ENCODE measurements around the gene ESYT3. TPM values are rescaled to one million over a fixed set of nuclear protein-coding genes. Genes with fewer than 3 reads are reported as not detected.

The ESYT3 gene
- total RNA-seq, 3 donors from 2014 or later, result 0.70 to 15.1 (median 1.0) TPM

DNA sequence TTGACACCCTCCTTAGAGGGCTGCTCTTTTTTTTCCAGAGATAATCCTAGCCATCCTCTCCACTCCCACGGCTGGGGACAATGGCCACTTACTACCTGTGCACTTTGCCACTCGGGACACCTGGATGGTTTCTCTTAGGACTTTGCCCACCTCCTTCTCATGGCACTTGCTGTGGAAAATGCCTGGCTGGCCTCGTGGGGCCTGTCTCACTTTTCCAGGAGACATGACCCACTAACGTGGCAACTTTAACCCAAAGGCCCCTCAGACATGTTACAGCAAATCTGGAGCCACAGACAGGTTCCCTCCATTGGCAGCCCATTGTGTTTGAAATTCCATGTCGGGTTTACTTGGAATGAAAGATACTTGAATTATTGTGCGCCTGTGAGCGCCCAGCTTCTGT lies 29.4 kb upstream of the ESYT3 start:
- H3K36me3 ChIP-seq (ENCODE audit: low read depth), result no peaks in the 10 kb centered on the region
- H3K4me1 ChIP-seq (ENCODE audit: low read depth), result no peaks in the 10 kb centered on the region
- DNase-seq (no peak), ATAC-seq (no peak)
- intact Hi-C loops (cut with DNase I, micrococcal nuclease), result no loop called here
- TF ChIP-seq, protein P1, sequence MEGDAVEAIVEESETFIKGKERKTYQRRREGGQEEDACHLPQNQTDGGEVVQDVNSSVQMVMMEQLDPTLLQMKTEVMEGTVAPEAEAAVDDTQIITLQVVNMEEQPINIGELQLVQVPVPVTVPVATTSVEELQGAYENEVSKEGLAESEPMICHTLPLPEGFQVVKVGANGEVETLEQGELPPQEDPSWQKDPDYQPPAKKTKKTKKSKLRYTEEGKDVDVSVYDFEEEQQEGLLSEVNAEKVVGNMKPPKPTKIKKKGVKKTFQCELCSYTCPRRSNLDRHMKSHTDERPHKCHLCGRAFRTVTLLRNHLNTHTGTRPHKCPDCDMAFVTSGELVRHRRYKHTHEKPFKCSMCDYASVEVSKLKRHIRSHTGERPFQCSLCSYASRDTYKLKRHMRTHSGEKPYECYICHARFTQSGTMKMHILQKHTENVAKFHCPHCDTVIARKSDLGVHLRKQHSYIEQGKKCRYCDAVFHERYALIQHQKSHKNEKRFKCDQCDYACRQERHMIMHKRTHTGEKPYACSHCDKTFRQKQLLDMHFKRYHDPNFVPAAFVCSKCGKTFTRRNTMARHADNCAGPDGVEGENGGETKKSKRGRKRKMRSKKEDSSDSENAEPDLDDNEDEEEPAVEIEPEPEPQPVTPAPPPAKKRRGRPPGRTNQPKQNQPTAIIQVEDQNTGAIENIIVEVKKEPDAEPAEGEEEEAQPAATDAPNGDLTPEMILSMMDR (IDR thresholded peaks at IDR 0.05), result no peak
- H3K9me3 ChIP-seq, result no peaks in the 10 kb centered on the region
- no peak overlapping the region for H3K4me3 ChIP-seq

DNA sequence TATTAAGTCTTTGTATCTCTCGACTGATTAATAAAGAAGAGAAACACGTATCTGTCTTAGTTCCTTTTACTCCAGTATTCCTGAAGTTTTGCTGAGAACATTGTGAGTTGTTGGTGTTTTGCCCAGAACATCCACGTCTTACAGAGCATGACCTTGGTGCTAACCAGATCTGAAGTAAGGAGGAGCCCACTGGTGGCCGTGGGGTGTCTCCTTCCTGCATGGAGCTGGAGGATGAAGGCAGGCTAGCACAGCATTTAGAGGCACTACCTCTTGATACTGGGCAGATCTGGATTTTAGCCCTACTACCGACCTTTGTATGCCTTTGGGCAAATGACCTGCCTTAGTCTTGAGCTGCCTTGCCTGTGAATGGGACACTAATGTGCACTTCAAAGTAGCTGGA lies 28.9 kb upstream of the ESYT3 start:
- no peaks in the 10 kb centered on the region for H3K4me1 ChIP-seq (ENCODE audit: low read depth)
- intact Hi-C loops (cut with DNase I, micrococcal nuclease), result no loop called here
- no peaks in the 10 kb centered on the region for H3K36me3 ChIP-seq (ENCODE audit: low read depth)
- ATAC-seq, result no peak
- no peaks in the 10 kb centered on the region for H3K9me3 ChIP-seq
- TF ChIP-seq, protein P1 (IDR thresholded peaks at IDR 0.05), result no peak
- H3K4me3 ChIP-seq, result no peak overlapping the region
- DNase-seq, result no peak

DNA sequence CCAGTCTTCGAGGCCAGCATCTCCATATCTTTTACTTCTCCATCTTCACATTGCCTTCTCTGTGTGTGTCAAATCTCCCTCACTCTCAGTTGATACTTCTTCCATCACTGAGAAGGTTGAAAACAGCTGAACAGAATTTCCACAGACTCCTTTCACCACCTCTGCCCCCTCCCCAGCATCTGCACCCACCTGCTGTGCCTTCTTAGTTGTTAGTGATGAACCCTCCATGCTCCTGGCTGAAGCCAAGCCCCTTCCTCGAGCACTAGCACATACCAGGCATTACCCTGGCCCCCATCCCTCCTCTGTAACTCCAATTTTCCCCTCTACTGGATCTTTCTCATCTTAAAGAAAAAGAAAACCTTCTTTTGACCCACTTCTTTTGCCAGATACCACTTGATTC lies 27.8 kb upstream of the ESYT3 start:
- Histone ChIP-seq H3K4me3 (no peak overlapping the region), H3K4me1 (ENCODE audit: low read depth) (no peaks in the 10 kb centered on the region), H3K9me3 (no peaks in the 10 kb centered on the region), H3K36me3 (ENCODE audit: low read depth) (no peaks in the 10 kb centered on the region)
- no peak for ATAC-seq
- TF ChIP-seq, protein P1 (IDR thresholded peaks at IDR 0.05), result no peak
- no peak for DNase-seq
- intact Hi-C loops (cut with DNase I, micrococcal nuclease), result no loop called here

DNA sequence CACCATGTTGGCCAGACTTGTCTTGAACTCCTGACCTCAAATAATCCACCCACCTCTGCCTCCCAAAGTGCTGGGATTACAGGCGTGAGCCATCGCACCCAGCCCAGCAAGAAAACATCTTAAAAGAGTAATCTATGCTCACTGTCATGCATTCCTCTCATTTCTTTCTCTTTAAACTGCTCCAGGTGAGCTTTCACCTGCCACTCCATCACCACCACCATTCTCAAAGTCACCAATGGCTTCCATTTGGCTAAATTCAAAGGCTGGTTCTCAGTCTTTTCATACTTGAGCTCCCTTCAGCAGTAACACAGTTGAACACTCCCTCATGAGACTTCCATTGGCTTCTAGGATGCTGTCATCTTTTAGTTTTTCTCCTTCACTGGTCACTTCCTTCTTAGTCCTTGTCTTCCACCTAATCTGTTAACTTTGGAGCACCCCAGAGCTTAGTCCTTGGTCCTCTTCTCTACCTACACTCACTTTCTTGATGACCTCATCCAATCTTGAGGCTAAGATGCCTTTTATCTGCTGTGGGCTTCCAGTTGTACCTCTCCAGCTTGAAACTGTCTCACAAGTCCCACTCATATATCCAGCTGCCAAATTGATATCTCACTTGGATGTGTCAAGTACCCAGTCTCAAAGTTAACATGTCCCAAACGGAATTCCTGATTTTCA lies 27.0 kb upstream of the ESYT3 start:
- Histone ChIP-seq H3K9me3 (no peaks in the 10 kb centered on the region), H3K4me1 (ENCODE audit: low read depth) (no peaks in the 10 kb centered on the region), H3K36me3 (ENCODE audit: low read depth) (no peaks in the 10 kb centered on the region), H3K4me3 (no peak overlapping the region)
- no peak for ATAC-seq
- no peak for DNase-seq
- TF ChIP-seq, protein P1 (IDR thresholded peaks at IDR 0.05), result no peak
- intact Hi-C loops (cut with DNase I, micrococcal nuclease), result no loop called here

DNA sequence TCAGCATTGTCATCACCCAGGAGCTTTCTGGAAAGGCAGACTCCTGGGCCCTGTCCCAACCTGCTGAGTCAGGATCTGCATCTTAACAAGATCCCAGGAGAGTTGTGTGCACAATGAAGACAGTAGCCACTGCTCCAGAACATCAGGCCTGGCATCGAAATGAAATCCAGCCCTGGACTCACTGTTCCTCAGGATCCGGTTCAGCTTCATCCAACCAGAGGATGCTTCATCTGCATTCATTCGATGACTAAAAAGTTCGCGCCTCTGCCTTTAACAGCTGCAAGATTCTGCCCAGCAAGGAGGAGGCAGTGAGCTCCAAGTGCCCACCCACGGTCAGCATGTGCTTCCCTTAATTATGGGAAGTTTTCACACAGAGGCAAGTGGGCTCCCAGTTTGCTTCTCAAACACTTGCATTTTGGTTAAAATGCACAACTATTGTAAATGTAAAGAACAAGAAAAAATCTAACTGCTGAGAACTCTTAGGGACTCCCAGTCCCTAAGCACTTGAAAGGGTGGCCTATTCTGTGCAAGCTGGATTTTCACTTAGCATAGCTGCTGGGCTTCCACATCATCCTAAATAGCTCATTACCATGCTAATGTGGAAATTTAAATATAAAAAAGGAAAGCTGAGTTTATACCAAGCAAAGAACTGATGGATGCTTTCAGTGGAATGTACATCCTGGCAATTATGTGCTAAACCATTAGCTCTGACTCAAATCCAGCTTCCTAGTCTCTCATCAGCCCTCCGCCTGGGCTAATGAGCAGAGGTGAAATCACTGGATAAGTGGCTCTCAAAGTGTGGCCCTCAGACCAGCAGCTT lies 25.5 kb upstream of the ESYT3 start:
- intact Hi-C loops (cut with DNase I, micrococcal nuclease), result no loop called here
- DNase-seq (no peak), ATAC-seq (no peak)
- Histone ChIP-seq H3K9me3 (no peaks in the 10 kb centered on the region), H3K4me1 (ENCODE audit: low read depth) (no peaks in the 10 kb centered on the region), H3K36me3 (ENCODE audit: low read depth) (no peaks in the 10 kb centered on the region), H3K4me3 (no peak overlapping the region)
- TF ChIP-seq, protein P1 (IDR thresholded peaks at IDR 0.05), result no peak

Data from mucosa of descending colon (tissue), 3 donors.